Cardiac septum (tissue), 1 donor: Measurements from ENCODE around the gene CLEC10A. TPM values are rescaled to one million over a fixed set of nuclear protein-coding genes. Genes with fewer than 3 reads are reported as not detected.
"Not testable (repeated sequence)": the region's sequence is repeated elsewhere in the genome, so short reads cannot be mapped to it uniquely, and the experiment has no call there.

Experiments used
- DNase-seq: peaks from one replicate; pipeline ENCODE4 v3.0.0-alpha.2; 2020; ENCODE audit warnings: low spot score
- intact Hi-C: fragments of 100-400 bp; cut with DNase I; formaldehyde crosslinking; loops from one replicate; pipeline ENCODE4 v1.14.0; 2022
- long read RNA-seq: library from polyadenylated mRNA; unstranded; transcript quantifications from one replicate; pipeline ENCODE4 v2.0.0, GENCODE V29; 2021
- total RNA-seq: library from RNA; stranded (reverse); fragmentation: NEBNext Ultra II Directional; extraction: Animal tissue kit (Norgen Biotek cat#: 25700); gene quantifications from one replicate; pipeline ENCODE4 v1.2.1, GENCODE V29; 2021
- donor health status: DM: no; HTN: no; CAD: no.

The CLEC10A gene
- total RNA-seq = 3.0 TPM
- long read RNA-seq, partial matches to known transcripts = 0 of 1 reads
- long read RNA-seq, other reads (novel, unspliced or antisense) = 0 of 1 reads

DNA sequence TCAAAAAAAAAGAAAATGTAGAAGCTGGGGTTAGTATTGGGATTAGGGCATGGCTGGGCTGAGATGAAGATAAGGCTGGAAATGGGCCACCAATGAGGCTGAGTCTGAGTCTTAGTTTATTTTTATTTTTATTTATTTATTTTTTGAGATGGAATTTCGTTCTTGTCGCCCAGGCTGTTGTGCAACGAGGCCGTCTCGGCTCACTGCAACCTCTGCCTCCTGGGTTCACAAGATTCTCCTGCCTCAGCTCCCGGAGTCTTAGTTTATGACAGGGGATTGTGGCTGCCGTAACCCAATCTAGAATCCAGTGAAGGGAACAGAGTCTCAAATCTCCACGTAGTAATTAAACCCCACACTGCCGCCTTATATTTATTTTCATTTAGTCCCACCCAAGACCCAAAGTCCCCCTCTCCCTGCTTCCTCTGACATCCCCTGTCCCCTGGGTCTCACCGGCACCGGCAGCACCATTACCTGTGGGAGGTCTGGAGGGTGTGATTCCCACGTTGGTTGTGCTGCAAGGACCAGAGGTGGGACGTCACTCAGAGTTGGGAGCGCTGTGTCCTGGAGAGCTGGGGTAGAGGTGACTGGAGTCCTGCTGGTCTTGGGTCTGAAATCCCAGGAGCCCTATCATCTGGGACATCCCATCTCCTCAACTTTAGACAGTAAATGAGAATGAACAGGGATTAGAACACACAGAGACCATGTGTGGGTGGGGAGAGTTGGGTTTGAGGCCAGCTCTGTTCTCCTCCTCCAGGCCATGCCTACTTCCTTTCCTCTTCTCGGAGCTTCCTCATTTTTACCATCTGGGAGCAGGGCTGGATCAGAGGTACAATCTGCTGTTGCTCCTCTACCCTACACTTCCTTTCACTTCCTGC lies at the start of gene CLEC10A:
Gene CLEC10A (minus strand): TSS at position 671 of the 875 bp plus-strand sequence. CDS start 1,439 bp downstream, outside the sequence.
- intact Hi-C loops = no loop called here
- DNase-seq = peak; percentile 39

DNA sequence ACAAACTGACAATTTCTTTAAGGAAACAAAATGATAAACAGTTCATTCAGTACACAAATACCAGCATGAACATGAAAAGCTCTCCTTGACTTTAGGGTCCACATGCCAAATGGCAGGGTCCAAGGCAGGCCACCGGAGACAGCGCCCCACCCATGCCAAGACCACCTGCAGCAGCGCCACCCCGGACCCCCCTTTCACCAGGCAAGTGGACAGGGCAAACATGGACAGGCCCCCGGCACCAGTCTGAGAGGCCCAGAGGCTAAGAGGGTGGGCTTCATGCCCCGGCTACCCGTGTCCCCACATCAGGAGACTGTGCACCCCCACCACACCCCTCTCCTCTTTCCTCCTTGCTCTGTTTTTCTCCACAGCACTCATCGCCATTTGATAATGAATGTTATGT lies 49.3 kb upstream of the CLEC10A start:
- intact Hi-C loops = no loop called here
- no peak for DNase-seq

DNA sequence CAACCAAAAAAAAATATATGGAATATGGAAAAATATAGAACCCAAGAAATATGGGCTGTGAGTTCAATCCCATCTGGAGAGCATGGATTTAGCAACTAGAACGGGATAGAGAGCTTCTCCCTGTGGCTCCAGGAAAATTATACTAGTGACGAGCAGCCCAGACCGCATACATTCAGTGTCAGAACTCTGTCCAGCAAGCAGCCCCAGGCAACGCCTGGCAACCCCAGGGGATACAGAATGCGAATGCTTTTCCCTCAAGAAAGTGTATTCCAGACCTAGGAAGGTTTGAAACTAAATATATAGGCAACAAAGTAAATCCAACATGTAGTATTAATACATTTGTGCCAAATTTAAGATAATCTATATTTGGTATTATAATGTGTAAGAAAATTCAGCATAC lies 48.1 kb upstream of the CLEC10A start:
- intact Hi-C loops = no loop called here
- no peak for DNase-seq

GRCh38 chr17:7127501-7127900 lies 47.5 kb upstream of the CLEC10A start:
- DNase-seq, intact Hi-C loops: not testable (repeated sequence)

GRCh38 chr17:7126386-7126785 lies 46.3 kb upstream of the CLEC10A start:
- DNase-seq, intact Hi-C loops: not testable (repeated sequence)

DNA sequence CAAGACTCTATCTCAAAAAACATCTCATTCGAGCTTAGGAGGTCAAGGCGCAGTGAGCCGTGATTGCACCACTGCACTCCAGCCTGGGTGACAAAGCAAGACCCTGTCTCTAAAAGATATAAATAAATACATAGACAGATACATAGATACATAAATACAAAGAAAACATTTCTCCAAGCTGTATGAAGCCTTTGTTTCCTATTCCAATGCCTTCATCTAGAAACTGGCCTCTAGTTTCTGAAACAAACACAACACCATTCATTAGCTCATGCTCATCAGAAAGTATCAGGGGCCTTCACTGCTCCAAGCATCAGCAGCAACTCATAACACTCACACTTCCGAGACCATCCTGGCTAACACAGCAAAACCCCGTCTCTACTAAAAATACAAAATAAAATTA lies 44.9 kb upstream of the CLEC10A start:
- intact Hi-C loops = no loop called here
- no peak for DNase-seq

- no peak for DNase-seq
- intact Hi-C loops = no loop called here
Observed at GRCh38 chr17:7123844-7124243, 43.8 kb upstream of the CLEC10A start.

GRCh38 chr17:7122381-7122780 lies 42.3 kb upstream of the CLEC10A start:
- intact Hi-C loops = no loop called here
- DNase-seq = no peak

DNA sequence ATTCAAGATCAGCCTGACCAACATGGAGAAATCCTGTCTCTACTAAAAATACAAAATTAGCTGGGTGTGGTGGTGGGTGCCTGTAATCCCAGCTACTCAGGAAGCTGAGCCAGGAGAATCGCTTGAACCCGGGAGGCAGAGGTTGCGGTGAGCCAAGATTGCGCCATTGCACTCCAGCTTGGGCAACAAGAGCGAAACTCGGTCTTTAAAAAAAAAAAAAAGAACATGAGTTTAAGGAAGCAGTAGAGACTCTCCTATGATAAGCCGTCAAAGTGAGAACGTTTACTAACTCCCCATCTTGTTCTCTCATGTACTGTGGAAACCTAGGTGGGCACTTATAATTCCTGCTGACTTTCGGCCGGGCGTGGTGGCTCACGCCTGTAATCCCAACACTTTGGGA lies 40.6 kb upstream of the CLEC10A start:
- DNase-seq, intact Hi-C loops: not testable (repeated sequence)

- intact Hi-C loops = no loop called here
- DNase-seq = no peak
Observed at GRCh38 chr17:7120123-7120522, 40.1 kb upstream of the CLEC10A start.

GRCh38 chr17:7119314-7119713 lies 39.3 kb upstream of the CLEC10A start:
- DNase-seq = no peak
- intact Hi-C loops = no loop called here

GRCh38 chr17:7114875-7115614 lies 35.0 kb upstream of the CLEC10A start:
- no peak for DNase-seq
- intact Hi-C loops = no loop called here

DNA sequence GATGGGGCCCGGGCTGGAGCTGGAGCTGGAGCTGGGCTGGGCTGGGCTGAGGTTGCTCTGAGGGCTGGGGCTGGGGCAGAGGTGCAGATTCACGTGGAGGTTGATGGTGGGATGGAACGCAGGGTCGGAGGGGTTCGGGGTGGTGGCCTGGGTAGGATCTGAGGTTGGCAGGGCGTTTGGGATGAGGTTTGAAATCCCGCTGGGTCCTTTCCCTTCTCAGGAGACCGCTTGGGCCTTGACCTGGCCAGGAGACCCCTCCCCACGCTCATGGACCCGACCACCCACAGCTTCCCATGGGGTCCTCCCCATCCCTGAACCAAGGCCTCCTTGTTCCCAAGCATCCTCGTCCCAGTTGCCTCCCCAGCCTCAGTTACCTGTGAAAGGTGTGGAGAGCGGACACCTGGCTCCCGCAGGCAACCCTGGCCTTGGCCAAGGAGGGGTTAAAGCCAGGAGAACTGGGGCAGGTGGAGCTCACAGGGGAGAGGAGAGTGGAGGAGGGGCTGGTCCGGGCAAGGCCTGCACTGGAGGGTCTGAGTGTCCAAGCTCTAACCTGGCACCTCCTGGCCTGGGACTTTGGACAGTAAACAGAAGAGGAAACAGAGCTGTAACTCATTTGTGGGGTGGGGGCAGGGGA lies 34.3 kb upstream of the CLEC10A start, which contains the start of gene ASGR2:
Gene ASGR2 (minus strand): TSS at position 582 of the 634 bp plus-strand sequence. CDS start 582 bp downstream, outside the sequence.
- no peak for DNase-seq
- intact Hi-C loops = no loop called here

DNA sequence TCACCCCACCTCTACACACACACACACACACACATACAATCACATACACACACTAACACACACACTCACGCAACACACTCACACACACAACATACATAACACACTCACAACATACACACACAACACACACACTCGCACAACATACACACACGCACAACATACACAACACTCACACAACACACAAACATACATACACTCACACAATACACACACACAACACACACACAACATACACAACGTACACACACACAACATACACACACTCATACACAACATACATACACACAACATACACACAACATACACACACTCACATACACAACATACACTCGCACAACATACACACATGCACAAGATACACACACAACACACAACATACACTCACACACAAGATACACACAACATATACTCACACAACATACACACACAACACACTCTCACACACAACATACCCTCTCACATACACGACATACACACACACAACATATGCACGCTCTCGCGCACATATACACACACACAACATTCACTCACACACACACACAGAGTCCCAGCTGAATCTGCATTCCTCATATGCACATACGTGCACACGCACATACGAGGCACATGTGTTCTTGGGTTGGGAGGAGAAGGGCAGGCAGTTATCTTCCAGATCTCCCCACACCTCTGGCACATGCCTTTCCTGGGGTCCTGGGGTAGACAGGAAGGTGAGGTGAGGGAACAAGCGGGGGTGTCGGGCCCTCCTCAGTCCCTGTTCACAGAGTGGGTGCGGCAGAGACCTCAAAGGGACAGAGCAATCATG lies 33.4 kb upstream of the CLEC10A start:
- DNase-seq = no peak

GRCh38 chr17:7112510-7113108 lies 32.6 kb upstream of the CLEC10A start:
- DNase-seq = no peak
- intact Hi-C loops = no loop called here

More for the DNA sequence above, 33.4 kb upstream of the CLEC10A start:
- intact Hi-C loops = no loop called here

DNA sequence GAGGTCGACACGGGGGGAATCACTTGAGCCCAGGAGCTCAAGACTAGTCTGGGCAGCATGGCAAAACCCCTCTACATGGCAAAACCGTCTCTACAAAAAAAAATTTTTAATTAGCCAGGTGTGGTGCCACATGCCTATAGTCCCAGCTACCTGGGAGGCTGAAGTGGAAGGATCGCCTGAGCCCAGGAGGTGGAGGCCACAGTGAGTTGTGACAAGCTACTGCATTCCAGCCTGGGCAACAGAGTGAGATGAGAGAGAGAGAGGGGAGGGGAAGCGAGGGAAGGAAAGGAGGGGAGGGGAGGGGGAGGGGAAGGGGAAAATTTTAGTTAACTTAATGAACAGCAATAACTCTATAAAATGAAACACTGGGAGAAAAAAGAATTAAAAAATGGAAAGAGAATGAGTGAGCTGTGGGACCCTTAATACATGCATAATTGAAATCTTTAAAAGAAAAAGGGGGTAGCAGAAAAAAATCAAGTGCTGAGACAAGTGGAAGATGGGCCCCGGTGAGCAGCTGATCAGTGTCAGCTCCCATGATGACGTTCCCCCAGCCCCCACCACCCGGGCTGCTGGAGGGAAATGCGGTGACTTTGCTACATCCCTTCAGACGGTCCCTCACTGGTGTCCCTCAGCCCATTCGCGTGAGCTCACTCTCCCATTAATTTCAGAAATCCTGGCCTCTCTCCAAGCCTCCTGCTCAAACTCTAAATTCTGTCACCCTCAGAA lies 31.9 kb upstream of the CLEC10A start:
- no peak for DNase-seq
- intact Hi-C loops = no loop called here

DNA sequence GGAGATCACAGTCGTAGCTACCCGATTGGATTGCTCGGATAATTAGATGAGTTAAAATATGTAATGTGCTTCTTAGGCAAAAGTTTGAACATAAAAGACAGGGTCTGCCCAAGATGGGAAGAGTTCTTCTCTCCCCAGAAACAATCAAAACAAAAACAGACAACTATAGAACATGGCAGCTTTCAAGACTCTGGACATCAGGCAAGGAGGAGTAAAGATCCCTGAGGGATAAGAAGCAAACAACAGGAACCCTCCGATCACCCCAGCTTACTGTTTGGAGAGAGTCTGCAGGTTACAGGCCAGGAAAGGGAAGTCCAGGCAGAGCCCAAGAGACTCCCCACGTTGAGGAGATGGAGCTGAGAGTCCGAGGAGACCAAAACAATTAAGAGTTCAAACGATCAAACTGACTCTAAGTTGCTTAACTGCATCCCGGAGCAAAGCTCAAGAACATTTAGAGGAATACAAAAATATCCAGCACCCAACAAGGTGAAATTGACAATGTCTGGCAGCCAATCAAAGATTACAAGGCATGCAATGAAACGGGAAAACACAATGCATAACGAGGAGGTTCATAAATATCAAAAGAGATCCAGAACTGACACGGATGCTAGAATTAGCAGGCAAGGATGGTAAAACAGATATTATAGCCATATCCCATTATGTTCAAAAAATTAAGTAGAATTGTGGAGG lies 30.7 kb upstream of the CLEC10A start:
- no peak for DNase-seq
- intact Hi-C loops = no loop called here
